NCI-H1092 (cell line): ENCODE data around the gene FBRSL1.
"Not testable (repeated sequence)": the region's sequence is repeated elsewhere in the genome, so short reads cannot be mapped to it uniquely, and the experiment has no call there.

Source experiments
- DNase-seq: peaks from one replicate; lab custom pipeline; 2025; lab: John Stamatoyannopoulos, UW

The FBRSL1 gene

GRCh38 chr12:132470397-132470796 is 19.6 kb upstream of the FBRSL1 start:
- DNase-seq, result no peak

- DNase-seq, result no peak
Measured at GRCh38 chr12:132471011-132471857, 18.7 kb upstream of the FBRSL1 start.

GRCh38 chr12:132471858-132472255 is 18.1 kb upstream of the FBRSL1 start:
- DNase-seq, result no peak

- no peak for DNase-seq
Measured at GRCh38 chr12:132472386-132472785, 17.6 kb upstream of the FBRSL1 start.

DNA sequence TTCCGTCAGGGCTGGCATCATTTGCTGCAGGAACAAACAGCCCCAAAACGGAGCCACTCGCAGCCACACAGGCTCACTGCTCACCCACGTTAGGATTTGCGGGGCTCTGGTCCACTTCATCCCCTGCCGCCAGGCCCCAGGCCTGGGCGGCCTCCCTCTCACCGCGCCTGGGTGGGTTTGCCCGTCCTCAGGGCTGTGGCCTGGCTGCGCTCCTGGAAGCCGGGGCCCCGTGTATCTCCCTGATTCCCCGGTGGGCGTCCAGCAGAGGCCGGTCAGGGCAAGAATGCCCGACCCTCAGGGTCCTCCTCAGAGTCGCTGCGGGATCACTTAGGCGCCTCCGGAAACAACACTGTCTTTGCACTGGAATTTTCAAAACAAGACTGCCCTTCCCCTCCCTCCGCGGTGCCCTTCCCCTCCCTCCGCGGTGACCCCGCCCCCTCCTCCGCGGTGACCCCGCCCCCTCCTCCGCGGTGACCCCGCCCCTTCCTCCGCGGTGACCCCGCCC is 15.7 kb upstream of the FBRSL1 start:
- DNase-seq, result no peak

DNA sequence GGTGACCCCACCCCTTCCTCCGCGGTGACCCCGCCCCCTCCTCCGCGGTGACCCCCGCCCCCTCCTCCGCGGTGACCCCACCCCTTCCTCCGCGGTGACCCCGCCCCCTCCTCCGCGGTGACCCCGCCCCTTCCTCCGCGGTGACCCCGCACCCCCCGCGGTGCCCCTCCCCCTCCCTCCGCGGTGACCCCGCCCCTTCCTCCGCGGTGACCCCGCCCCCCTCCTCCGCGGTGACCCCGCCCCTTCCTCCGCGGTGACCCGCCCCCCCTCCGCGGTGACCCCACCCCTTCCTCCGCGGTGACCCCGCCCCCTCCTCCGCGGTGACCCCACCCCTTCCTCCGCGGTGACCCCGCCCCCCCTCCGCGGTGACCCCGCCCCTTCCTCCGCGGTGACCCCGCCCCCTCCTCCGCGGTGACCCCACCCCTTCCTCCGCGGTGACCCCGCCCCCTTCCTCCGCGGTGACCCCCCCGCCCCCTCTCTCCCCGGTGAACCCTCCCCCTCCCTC is 15.1 kb upstream of the FBRSL1 start:
- DNase-seq, result not testable (repeated sequence)

- DNase-seq, result no peak
Measured at GRCh38 chr12:132475304-132476037, 14.5 kb upstream of the FBRSL1 start.

DNA sequence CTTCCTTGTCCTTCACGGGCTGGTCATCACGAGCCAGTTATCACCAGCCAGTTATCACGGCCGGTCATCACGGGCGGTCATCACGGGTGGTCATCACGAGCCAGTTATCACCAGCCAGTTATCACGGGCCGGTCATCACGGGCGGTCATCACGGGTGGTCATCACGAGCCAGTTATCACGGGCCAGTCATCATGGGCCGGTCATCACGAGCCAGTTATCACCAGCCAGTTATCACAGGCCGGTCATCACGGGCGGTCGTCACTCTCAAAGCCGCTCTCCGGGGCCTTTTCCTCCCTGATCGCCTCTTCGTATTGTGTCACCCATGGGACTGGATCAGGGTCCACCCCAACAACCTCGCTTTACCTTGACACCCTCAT is 13.9 kb upstream of the FBRSL1 start:
- no peak for DNase-seq

DNA sequence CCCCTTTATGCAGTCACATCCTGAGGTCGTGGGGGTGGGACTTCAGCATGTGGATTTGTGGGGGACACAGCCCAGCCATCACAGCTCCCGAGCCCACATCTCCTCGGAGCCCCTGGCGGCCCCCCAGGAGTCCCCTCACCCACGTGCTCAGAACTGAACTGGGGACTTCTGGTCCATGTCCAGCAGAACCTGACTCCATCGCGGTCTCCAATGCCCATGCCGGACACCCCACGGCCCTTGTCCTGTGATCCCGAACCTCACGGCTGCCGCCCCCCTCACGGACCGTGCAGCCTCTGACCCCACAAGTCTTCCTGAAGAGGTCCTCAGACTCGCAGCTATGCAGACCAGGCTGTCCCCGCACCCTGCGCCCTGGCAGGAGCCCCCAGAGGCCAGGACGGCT is 13.5 kb upstream of the FBRSL1 start:
- no peak for DNase-seq

- no peak for DNase-seq
Measured at GRCh38 chr12:132477017-132477702, 12.8 kb upstream of the FBRSL1 start.

GRCh38 chr12:132477703-132478432 is 12.1 kb upstream of the FBRSL1 start:
- no peak for DNase-seq

DNA sequence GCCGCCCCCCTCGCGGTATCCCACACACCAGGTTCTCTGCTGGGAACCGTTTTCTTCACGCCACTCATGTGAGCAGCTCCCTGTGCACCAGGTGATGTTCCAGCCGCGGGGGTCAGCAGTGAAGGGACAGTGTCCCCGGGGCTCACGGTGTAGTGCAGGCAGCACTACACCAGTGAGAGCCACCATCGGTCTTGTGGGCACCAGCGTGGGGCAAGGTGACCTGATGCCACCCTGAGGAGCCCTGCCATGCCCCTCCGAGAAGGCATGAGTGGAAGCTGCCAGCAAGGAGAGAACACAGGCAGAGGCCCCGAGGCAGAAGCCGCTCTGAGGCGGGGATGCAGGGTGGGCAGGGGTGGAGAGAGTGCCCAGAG is 11.5 kb upstream of the FBRSL1 start:
- no peak for DNase-seq

DNA sequence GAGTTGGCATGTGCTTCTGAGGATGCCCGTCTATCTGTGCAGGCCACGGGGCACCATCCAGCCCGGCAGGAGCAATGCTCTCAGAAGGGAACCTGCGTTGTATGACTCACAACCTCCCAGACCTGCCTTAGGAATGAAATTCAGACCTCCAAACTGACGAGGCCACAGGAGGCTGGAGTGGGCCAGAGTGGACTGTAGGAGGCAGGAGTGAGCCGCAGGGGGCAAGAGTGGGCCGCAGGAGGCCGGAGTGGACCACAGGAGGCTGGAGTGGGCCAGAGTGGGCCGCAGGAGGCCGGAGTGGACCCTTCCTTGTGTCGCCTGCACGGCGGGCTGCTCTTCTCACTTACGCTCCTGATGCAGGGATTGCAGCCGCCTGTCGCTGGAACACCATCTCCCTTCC is 11.1 kb upstream of the FBRSL1 start:
- no peak for DNase-seq

GRCh38 chr12:132479291-132479690 is 10.7 kb upstream of the FBRSL1 start:
- no peak for DNase-seq

DNA sequence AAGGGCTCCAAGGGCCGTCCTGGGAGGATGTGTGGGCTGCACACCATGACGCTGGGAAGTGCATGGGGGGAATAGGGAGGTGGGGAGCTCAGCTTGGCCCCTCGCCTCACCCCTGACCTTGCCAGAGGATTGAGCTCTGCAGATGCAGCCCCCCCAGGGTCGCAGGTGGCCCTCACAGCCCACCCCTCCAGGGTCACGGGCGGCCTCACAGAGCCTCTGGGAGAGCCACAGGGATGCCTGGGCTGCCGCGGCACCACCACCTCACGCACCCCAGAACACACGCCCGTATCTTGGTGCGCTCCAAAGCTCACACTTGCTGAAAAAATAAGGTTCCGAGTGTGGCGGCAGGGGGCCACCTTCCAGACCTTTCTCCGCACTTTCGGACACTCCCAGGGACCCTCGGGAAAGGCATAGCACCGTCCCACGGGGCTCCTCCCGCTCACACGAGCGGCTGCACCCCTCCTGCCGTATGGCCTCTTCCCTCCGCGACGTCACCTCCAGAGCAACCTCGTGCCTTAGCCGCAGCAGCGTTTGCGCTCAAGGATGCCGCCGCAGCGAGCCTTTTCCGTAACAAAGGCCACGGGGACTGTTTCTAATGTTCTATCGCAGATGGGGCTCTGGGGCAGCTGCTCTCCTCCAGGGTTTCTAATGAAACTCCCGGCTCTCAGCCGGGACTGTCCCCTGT is 9.9 kb upstream of the FBRSL1 start:
- no peak for DNase-seq

GRCh38 chr12:132480623-132481132 is 9.3 kb upstream of the FBRSL1 start:
- DNase-seq, result no peak

DNA sequence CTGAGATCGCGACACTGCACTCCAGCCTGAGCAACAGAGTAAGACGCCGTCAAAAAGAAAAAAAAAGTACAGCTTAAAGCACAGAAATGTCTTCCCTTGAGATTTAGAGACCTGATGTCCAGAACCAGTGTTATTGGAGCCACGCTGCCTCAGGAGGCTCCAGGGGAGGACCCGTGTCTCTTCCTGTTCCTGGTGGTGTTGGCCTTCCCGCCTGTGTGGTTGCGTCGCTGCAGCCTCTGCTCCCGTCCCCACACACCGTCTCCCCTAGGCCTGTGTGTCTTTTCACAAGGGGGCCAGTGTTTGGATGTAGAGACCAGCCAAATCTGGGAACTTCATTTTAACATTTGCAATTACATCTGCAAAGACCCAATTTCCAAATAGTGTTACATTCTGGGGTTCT is 8.6 kb upstream of the FBRSL1 start:
- no peak for DNase-seq

DNA sequence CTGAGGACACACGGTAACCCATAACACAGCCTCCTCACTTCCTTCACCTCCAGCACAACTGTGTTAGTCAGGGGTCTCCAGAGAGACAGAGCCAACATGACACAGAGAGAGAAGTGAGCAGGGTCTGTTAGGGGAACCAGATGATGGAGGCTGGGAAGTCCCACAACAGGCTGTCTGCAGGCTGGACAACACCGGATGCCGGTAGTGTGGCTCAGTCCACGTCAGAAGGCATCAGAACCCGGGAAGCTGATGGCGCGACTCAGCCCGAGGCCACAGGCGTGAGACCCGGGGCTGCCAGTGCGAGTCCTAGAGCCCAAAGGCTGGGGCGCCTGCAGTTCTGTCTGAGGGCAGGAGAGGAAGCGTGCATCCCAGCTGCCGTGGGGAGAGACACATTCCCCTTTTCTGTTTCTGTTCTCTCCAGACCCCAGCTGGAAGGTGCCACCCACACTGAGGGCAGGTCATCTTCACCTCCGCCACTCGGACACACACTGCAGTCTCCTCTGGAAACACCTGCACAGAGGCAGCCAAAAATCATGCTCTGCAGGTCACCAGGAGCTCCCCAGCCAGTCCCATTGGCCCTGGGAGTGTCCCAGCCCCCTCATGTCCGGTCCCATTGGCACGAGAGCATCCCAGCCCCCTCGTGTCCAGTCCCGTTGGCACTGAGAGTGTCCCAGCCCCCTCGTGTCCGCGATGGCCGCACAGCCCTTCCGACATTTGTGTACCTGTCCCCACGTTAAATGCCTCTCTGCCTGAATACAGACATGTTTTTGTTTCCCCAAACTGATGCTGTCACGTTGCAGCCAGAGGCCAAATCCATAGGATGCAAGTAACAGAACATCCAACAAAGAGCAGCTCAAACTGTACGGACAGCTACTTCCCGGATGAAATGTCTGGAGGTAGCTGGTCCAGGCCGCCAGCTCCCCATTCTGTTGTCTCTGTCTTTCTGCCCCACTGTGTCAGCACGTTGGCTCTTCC is 7.9 kb upstream of the FBRSL1 start:
- no peak for DNase-seq

DNA sequence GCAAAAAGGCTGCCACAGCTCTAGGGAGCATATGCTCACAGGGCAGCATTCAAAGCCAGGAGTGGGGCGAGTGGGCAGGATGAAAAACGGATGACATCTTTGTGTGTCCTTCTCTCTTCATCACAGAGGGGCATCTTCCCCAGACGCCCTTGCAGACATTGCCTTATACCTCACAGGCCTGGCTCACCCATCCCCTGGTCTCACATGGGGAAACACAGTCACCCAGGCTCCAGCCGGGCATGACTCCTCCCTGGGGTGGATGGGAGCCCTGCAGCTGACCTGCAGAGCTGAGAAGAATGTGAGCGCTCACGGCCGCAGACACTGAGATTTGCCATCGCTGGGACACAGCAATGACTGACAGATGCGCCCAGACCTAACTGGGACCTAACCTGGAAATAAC is 7.2 kb upstream of the FBRSL1 start:
- DNase-seq, result no peak

DNA sequence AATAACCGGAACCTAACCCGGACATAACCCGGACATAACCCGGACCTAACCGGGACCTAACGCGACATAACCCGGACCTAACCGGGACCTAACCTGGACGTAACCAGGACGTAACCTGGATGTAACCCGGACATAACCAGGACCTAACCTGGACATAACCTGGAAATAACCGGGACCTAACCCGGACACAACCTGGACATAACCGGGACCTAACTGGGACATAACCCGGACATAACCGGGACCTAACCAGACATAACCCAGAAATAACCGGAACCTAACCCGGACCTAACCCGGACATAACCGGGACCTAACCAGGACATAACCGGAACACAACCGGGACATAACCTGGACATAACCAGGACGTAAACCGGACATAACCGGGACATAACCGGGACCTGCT is 6.7 kb upstream of the FBRSL1 start:
- DNase-seq, result no peak
